Activated T-cell treated with anti-CD3 and anti-CD28 coated beads for 24 hours (primary cell): Measurements from ENCODE around the gene DDX54.

ENCODE experiments used
- DNase-seq: peaks from one replicate; pipeline ENCODE4 v3.0.0-alpha.2; 2020; ENCODE audit warnings: low read depth

The DDX54 gene, protein sequence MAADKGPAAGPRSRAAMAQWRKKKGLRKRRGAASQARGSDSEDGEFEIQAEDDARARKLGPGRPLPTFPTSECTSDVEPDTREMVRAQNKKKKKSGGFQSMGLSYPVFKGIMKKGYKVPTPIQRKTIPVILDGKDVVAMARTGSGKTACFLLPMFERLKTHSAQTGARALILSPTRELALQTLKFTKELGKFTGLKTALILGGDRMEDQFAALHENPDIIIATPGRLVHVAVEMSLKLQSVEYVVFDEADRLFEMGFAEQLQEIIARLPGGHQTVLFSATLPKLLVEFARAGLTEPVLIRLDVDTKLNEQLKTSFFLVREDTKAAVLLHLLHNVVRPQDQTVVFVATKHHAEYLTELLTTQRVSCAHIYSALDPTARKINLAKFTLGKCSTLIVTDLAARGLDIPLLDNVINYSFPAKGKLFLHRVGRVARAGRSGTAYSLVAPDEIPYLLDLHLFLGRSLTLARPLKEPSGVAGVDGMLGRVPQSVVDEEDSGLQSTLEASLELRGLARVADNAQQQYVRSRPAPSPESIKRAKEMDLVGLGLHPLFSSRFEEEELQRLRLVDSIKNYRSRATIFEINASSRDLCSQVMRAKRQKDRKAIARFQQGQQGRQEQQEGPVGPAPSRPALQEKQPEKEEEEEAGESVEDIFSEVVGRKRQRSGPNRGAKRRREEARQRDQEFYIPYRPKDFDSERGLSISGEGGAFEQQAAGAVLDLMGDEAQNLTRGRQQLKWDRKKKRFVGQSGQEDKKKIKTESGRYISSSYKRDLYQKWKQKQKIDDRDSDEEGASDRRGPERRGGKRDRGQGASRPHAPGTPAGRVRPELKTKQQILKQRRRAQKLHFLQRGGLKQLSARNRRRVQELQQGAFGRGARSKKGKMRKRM

GRCh38 chr12:113185180-113186032 lies at the start of gene DDX54, which contains the start of gene RITA1:
TSS of gene DDX54 (minus strand) at chr12:113185478. CDS start at chr12:113185451, 27 bp downstream.
TSS of gene RITA1 (plus strand) at chr12:113185721. CDS start at chr12:113186747, 1,026 bp downstream.
- DNase-seq = peak; percentile 75

DNA sequence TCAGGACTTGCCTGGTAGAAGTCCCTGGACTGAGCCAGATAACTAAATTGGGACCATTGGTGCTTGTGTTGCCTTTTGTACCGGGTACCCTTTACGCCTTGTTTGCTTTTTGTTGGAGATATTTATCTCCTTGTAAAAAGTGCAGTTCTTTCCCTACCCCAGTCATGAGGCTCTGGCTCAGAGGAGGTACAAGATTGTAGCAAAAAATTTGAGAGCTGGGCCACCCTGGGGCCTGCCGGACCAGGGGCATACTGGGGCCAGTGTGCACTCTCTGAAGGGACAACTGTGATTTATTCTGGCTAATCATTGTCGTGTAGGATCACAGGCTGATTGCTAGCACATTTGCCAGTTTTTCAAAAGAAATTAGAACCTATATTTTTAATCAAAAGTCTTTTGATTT lies 49.2 kb upstream of the DDX54 start:
- DNase-seq = no peak

DNA sequence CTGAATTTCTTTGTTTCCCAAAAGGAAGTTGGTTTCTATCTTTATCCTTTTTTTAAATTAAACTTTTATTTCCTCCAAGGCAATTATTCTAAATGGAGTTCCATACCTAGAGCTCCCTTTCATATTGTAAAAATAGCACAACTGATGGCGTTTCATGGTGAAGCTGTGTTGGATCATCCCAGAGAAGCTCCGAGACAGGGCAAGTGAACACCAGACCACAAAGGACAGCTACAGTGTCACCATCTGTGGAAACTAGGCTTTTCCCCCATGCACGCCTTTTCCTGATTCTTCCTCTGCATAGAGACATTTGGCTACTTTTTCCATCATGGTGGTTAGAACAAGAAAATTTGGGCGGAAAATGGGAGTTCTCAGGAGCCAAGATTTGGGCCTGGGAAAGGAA lies 48.7 kb upstream of the DDX54 start:
- no peak for DNase-seq

DNA sequence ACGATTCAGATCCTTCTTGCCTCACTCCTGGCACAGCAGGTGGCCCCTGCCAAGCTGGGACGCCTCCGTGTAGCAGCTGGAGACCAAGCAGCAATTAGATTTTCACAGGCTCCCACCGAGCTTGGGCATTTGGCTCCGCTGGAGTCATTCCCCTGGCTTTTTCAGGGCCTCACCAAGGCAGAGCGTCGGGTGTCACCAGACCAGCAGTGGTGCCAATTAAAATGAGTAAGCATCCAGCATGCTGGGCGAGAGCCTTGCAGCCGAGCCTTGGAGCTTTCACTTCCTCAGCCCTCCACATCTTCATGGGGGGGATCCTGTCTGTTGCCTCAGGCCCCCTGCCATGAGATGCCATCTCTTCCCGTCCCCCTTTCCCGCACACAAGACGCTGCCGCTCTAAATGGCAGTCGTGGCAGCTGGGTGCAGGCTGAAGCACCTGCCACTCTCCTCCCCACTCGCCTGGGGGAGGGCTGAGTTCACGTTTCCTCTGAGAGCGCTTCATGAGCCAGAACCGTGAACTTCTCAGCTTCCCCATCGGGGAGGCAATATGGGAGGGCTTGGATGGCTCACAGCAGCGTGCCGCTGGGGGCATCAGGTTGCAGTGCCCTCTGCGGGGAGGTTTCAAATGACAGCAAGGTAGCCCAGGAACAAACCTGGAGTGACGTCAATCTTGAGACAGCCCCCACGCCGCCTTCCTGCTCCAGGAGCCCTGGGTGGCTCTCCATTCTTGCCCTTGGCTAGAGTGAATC lies 47.7 kb upstream of the DDX54 start:
- DNase-seq = peak; percentile 51

- no peak for DNase-seq
Measured at GRCh38 chr12:113232089-113232839, 47.0 kb upstream of the DDX54 start.

GRCh38 chr12:113231235-113232088 lies 46.2 kb upstream of the DDX54 start:
- no peak for DNase-seq

GRCh38 chr12:113230315-113231234 lies 45.3 kb upstream of the DDX54 start:
- DNase-seq = no peak

GRCh38 chr12:113228394-113229028 lies 43.2 kb upstream of the DDX54 start:
- no peak for DNase-seq

GRCh38 chr12:113227686-113228391 lies 42.6 kb upstream of the DDX54 start:
- no peak for DNase-seq

DNA sequence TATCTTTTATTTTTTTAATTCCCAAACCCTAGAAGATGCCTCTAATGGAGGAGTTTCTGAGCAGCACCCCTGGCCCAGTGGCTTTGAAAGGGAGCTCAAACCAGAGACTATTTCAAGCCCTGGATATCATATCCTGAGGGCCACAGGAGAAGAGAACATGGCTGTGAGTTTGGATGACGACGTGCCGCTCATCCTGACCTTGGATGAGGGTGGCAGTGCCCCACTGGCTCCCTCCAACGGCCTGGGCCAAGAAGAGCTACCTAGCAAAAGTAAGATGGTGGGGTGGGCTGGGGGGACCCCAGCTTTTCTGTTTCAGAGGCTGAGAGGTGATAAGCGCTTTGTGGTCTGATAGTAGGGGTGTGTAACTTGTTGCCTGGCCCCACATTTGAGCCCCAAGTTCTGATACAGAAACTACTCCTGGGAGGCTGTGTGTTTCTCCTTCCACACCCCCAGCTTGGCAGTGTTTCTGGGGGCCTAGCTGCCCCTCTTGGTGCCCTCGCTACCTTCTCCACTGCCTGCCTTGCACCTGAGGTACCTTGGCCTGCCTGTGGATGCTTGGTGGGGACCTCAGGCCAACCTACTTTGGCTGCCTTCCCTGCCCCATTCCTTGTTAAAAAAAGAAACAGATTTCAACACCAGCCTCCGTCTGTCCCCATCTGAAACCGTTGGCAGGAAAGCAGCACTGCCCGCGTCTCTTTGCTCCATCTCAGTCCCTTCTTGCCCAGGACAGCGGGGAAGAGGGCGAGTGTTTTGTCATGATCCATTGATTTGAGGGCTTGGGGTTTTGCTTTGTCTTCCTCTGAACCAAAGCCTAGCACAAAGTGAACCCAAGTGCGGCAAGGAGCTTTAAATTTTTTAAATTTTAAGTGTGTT lies 41.7 kb upstream of the DDX54 start:
- DNase-seq = no peak

- DNase-seq = no peak
Measured at GRCh38 chr12:113224955-113225354, 39.7 kb upstream of the DDX54 start.

DNA sequence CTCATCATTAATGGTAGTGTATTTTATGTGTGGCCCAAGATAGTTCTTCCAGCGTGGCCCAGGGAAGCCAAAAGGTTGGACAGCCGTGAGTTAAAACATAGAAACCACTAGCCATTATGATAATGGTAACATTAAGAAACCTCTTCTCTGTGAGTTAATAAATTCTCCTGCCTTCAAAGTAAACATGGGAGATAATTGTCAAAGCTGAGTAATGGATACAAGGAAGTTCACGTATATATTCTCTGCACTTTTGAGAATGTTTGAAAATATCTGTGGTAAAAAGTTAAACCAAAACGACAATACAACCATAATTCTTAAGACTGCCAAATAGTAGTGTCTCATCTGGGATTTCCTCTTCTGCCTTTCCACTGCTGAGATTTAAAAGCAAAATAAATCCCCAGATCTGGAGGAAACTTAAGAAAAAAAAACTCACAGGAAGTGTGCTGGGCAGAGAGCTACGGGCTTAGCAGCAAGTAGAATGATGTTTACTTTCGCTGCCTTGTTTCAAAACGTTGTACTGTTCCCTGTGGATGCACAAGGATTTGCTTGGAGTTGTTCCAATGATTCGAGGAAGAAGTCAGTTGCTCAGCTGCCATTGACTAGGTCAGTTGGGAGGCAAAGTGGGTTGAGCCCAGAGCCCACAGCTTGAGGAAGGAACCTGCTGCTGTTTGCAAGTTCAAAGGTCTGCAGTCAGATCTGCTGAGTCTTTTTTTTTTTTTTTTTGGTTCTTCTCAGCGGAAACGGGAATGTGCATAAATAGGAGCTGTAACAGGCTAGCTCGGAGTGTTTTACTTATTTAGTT lies 37.7 kb upstream of the DDX54 start:
- no peak for DNase-seq

- DNase-seq = peak; percentile 16
Measured at GRCh38 chr12:113221997-113222729, 36.9 kb upstream of the DDX54 start.

DNA sequence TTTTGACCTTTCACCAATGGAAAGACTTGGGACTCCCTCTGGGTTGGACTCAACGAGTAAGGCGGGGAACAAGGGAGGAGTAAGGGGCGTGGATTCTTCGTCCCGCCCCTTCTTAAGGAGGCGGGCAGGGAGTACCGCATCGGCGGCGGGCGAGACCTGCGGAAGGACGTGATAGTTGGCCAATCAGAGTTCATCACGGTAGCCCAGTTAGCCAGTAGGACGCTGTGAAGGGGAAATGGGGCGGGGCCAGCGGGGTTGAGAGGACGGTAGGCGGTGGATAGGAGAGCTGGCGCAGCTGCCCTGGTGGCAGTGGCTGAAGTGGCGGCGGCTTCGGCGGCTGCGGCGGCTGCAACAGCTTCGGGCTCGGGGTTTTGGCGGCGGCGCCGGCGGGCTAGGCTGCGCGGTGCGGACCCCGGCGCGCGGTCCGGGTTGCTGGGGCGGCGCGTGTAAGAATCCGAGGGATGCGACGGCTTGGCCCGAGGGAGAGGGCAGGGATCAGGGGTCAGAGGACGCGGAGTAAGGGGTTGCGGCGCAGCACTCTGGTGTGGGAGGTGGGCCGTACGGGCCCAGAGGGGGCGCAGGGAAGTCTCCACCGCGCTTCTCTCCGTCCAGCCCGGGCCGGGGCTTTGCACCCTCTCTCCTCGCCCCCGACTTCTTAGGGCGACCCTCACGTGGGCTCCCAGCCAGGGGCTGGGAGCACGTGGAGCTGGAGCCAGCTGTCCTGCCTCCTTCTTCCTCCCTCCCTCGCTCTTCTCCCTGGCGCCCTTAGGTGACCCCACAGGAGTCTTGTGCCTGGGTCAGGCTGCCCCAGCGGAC lies 36.1 kb upstream of the DDX54 start, which contains the start of gene TPCN1:
TPCN1 (plus strand) TSS at position 284 of the 816 bp plus-strand sequence. CDS start 5,389 bp downstream, outside the sequence.
- peak; percentile 98 for DNase-seq
